ENCODE measurements around the gene SDK1.

Gene SDK1

DNA sequence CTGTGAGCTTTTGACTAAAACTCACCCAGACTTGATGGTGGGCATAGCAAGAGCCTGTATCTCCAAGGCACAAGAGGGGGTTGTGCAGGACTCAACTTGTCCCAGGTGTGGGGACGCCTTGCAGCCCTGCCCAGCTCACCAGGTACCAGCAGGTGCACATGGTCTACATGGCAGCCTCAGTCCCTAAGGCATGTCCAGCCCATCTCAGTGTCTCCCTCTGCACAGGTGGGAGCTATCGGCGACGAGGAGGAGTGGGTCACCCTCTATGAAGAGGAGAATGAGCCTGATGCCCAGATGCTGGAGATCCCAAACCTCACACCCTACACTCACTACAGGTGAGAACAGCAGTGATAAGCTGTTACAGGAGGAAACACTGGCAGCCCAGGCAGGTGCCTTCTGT, 809.4 kb downstream of the SDK1 start:
- no peaks in the 10 kb centered on the region for H3K9me3 Mint-ChIP-seq
- no peak overlapping the region for H3K27ac Mint-ChIP-seq

DNA sequence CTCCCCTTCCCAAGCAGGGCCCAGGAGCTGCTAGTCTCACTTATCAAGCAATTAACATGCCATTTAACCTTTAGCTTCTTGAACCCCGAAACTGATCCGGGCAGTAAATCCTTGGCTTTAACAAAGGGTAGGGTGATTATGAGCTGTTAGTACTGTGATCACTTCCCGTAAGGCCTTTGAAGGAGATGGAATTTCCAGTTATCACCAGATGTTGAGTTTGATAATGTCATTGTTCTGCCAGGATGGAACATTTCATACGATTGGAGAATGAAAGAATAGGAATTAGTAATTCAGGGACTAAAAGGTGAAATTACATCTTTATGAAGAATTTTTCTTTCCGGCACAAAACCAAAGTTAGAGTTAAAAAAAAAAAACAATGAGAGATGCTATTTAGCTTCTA, 810.1 kb downstream of the SDK1 start:
- H3K9me3 Mint-ChIP-seq = no peaks in the 10 kb centered on the region
- no peak overlapping the region for H3K4me3 Mint-ChIP-seq
- H3K36me3 Mint-ChIP-seq (ENCODE audit: low read depth) = no peaks in the 10 kb centered on the region
- no peaks in the 10 kb centered on the region for H3K4me1 Mint-ChIP-seq (ENCODE audit: low read depth)
- no peaks in the 10 kb centered on the region for H3K27me3 Mint-ChIP-seq
- H3K27ac Mint-ChIP-seq = no peak overlapping the region

More for the DNA sequence above, 809.4 kb downstream of the SDK1 start:
- H3K27me3 Mint-ChIP-seq = no peaks in the 10 kb centered on the region
- H3K36me3 Mint-ChIP-seq (ENCODE audit: low read depth) = no peaks in the 10 kb centered on the region
- no peaks in the 10 kb centered on the region for H3K4me1 Mint-ChIP-seq (ENCODE audit: low read depth)
- H3K4me3 Mint-ChIP-seq = no peak overlapping the region

DNA sequence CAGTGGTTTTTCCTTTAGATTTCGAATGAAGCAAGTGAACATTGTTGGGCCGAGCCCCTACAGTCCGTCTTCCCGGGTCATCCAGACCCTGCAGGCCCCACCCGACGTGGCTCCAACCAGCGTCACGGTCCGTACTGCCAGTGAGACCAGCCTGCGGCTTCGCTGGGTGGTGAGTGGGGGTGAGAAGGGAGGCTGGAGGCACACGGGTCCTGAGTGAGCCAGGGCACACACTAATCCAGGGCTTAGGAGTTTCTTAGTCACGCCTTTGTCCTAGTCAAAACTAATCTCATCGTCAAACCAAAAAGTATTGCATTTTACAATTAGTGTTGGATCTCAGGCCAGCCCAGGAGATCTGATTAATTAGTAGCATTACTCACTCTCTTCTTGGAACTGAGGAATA, 812.2 kb downstream of the SDK1 start:
- no peaks in the 10 kb centered on the region for H3K4me1 Mint-ChIP-seq (ENCODE audit: low read depth)
- no peaks in the 10 kb centered on the region for H3K36me3 Mint-ChIP-seq (ENCODE audit: low read depth)
- H3K27ac Mint-ChIP-seq = no peak overlapping the region
- H3K4me3 Mint-ChIP-seq = no peak overlapping the region
- H3K9me3 Mint-ChIP-seq = no peaks in the 10 kb centered on the region
- H3K27me3 Mint-ChIP-seq = no peaks in the 10 kb centered on the region

DNA sequence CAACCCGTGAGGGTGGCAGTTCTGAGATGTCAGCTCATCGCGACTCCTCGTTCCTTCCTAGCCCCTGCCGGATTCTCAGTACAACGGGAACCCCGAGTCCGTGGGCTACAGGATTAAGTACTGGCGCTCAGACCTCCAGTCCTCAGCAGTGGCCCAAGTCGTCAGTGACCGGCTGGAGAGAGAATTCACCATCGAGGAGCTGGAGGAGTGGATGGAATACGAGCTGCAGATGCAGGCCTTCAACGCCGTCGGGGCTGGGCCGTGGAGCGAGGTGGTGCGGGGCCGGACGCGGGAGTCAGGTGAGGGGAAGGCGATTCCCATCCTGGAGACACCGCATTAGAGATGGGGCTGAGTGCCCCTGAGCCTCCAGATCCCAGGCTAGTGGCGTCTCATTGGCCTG, 812.9 kb downstream of the SDK1 start:
- H3K27me3 Mint-ChIP-seq = no peaks in the 10 kb centered on the region

DNA sequence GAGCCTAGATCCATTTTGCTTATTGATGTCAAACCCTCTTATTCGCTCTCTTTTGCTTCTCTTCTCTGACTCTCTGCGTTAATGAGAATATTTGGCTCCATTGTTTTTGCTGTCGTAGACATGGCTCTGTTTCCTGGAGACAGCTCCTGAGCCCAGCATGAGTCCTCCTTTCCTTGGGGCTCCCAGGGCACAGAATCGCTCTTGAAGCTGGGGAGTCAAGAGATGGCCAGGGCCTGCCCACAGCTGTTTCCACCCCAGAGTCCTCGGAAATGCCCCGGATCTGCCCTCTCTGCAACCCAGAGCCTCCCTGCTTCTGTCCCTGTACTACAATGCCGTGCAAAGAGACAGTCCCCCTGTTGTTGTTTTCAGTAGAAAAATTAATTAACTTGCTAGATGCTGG, 814.4 kb downstream of the SDK1 start:
- H3K27me3 Mint-ChIP-seq = peaks cover 4% of the 10 kb centered on the region
- H3K9me3 Mint-ChIP-seq = peaks cover 10% of the 10 kb centered on the region
- peaks cover 3% of the 10 kb centered on the region for H3K36me3 Mint-ChIP-seq (ENCODE audit: low read depth)
- H3K4me3 Mint-ChIP-seq = no peak overlapping the region
- H3K27ac Mint-ChIP-seq = no peak overlapping the region
- no peaks in the 10 kb centered on the region for H3K4me1 Mint-ChIP-seq (ENCODE audit: low read depth)

More for the DNA sequence above, 812.9 kb downstream of the SDK1 start:
- Mint-ChIP-seq H3K27ac (no peak overlapping the region), H3K4me3 (no peak overlapping the region), H3K36me3 (ENCODE audit: low read depth) (no peaks in the 10 kb centered on the region), H3K4me1 (ENCODE audit: low read depth) (no peaks in the 10 kb centered on the region), H3K9me3 (no peaks in the 10 kb centered on the region)

DNA sequence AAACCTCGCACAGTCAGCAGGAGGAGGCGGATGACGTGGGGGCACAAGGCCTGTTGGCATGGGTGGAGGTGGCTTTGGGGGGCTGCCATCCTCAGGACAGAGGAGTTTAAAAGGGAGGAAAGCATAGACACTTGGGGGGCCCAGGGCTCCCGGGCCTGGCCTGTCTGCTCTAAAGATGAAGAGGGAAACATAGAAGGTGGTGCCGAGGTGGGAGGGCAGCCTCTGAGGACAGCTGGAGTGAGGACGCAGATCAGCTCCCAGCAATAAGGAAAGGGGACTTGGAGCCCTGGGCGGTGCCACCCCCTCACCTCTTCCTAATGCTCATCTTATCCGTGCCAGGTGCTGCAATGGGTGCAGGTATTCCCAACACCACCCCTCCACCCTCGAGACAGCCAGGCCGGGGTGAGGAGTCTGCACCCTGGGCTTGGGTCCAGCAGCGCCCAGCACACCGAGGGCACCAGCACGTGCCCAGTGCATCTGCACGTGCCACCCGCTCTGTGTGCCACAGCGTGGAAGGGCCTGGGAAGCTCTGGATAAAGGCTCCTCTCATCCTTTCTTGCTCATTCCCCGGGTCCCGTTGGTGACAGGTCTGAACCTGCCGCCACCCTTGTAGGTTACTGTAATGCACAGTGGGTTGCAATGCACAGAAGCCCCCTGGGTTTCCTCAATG, 815.0 kb downstream of the SDK1 start:
- H3K4me3 Mint-ChIP-seq = no peak overlapping the region

DNA sequence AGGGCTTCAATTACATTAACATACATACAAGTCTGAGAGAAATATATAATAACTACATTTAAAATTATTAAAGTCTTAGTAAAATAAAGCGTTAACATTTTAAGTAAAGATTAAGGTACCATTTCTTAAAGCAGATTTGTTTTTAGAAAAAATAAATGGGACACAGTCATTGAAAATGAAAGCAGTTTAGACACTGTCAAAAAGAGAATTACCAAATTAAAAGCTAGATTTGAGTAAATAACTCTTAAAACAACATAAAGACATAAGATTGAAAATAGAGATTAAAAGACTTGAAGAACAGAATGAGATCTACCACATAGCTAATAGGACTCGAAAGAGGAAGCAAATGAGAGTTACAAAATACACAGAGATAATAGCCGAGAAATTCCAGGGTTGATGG, 818.8 kb downstream of the SDK1 start:
- peaks cover 3% of the 10 kb centered on the region for H3K36me3 Mint-ChIP-seq (ENCODE audit: low read depth)
- H3K27me3 Mint-ChIP-seq = peaks cover 10% of the 10 kb centered on the region
- H3K9me3 Mint-ChIP-seq = peaks cover 22% of the 10 kb centered on the region
- H3K4me1 Mint-ChIP-seq (ENCODE audit: low read depth) = no peaks in the 10 kb centered on the region
- H3K4me3 Mint-ChIP-seq = no peak overlapping the region
- H3K27ac Mint-ChIP-seq = no peak overlapping the region

More for the DNA sequence above, 815.0 kb downstream of the SDK1 start:
- H3K4me1 Mint-ChIP-seq (ENCODE audit: low read depth) = no peaks in the 10 kb centered on the region
- H3K9me3 Mint-ChIP-seq = peaks cover 10% of the 10 kb centered on the region
- no peak overlapping the region for H3K27ac Mint-ChIP-seq
- peaks cover 3% of the 10 kb centered on the region for H3K36me3 Mint-ChIP-seq (ENCODE audit: low read depth)
- H3K27me3 Mint-ChIP-seq = peaks cover 4% of the 10 kb centered on the region

DNA sequence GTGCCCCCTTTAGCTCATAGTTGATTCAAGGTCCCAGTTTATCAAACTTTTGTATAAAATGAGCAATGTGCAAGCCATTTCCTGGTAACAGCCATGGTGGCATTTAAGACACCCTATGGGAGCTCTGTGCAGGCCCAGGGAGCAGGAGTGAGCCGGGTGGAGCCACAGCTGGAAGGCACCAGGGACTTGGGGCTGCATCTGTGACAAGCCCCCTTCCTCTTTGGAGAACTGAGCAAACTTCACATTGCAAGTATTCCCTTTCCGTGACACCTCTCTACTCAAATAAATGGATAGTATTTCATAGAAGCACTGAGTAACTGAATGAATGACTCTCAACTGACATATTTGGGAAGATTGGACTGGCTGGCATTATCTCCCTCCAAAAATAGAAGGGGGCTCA, 822.3 kb downstream of the SDK1 start:
- no peak overlapping the region for H3K4me3 Mint-ChIP-seq
- H3K4me1 Mint-ChIP-seq (ENCODE audit: low read depth) = no peaks in the 10 kb centered on the region
- H3K27ac Mint-ChIP-seq = no peak overlapping the region
- peaks cover 22% of the 10 kb centered on the region for H3K9me3 Mint-ChIP-seq
- peaks cover 3% of the 10 kb centered on the region for H3K36me3 Mint-ChIP-seq (ENCODE audit: low read depth)
- H3K27me3 Mint-ChIP-seq = peaks cover 16% of the 10 kb centered on the region

DNA sequence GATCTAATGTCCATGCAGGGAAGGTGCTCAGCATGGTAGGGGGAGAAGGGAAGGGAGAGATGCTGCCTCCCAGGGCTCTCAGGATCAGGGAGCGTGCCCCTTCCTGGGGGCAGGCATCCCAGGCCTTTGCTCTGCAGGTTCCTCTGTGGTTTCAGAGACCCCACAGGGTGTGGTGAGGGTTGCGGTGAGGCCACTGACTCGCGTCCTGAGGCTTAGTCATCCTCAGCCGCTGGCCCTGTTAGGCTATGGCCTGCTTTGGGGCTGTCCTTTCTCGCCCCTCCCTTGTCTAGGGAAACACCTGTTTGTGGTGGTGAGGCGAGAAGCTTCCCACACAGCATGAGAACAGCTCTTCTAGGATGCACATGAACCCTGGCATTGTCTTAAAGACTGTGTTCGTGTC, 822.8 kb downstream of the SDK1 start:
- Mint-ChIP-seq H3K27ac (no peak overlapping the region), H3K9me3 (peaks cover 22% of the 10 kb centered on the region), H3K36me3 (ENCODE audit: low read depth) (peaks cover 3% of the 10 kb centered on the region), H3K4me3 (no peak overlapping the region), H3K4me1 (ENCODE audit: low read depth) (no peaks in the 10 kb centered on the region), H3K27me3 (peaks cover 16% of the 10 kb centered on the region)

DNA sequence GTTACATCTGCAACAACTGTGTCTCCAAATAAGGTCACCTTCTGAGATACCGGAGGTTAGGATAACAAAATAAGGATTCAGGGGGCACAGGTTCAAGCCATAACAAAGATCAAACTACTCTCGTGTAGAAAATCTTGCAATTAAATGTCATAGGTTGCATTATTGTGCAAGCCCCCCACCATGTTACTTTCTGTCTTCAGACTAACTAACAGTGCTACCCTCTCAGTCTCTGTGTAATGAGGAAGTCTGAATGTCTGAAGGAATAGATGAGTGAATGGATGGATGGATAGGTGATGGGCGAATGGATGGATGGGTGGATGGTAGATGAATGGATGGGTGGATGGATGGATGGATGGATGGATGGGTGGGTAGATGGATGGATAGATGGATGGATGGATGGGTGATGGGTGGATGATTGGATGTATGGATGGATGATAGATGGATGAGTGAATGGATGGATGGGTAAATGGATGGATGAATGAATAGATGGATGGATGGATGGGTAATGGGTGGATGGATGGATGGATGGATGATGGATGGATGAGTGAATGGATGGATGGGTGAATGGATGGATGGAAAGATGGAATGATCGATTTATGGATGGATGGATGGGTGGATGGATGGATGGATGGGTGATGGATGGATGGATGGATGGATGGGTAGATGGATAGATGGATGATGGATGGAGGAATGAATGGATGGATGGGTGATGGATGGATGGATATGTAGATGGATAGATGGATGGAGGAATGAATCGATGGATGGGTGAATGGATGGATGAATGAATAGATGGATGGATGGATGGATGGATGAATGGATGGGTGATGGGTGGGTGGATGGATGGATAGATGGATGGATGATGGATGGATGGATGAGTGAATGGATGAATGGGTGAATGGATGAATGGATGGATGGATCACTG, 823.8 kb downstream of the SDK1 start:
- Mint-ChIP-seq H3K4me3 (no peak overlapping the region), H3K27me3 (peaks cover 16% of the 10 kb centered on the region), H3K9me3 (peaks cover 16% of the 10 kb centered on the region), H3K4me1 (ENCODE audit: low read depth) (no peaks in the 10 kb centered on the region), H3K27ac (no peak overlapping the region), H3K36me3 (ENCODE audit: low read depth) (peaks cover 3% of the 10 kb centered on the region)

DNA sequence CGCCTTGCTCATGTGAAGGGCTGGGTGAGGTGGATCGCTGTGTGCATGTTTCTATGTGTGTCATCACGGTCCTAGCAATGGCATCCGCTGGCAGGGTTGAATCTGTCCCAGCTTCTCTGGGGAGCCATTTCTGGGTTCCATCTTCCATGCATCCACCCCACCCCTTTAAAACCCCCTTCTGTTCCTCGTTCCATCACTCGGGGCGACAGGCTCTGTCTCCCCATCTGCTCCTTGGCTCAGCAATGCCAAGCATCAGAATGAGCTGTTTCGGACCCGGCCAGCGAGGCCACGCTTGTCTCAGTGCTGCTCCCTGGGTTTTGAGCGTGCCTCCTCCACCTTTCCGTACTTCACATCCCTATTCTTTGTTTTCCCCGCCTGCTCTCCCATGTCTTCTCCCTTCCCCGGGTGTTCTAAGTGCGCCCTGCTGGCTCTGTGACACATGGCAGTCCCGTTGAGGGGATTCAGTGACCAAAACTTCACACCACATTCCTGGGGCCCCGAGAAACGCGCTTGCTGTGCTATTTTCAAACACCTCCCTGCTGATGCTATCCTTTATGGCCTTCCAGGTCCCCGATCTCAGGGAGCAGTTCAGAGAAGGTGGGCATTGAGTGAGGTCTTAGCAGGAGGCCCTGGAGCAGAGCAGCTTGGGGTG, 827.0 kb downstream of the SDK1 start:
- H3K4me1 Mint-ChIP-seq (ENCODE audit: low read depth) = no peaks in the 10 kb centered on the region
- H3K9me3 Mint-ChIP-seq = no peaks in the 10 kb centered on the region
- H3K27me3 Mint-ChIP-seq = peaks cover 13% of the 10 kb centered on the region
- H3K4me3 Mint-ChIP-seq = no peak overlapping the region
- no peak overlapping the region for H3K27ac Mint-ChIP-seq
- no peaks in the 10 kb centered on the region for H3K36me3 Mint-ChIP-seq (ENCODE audit: low read depth)

DNA sequence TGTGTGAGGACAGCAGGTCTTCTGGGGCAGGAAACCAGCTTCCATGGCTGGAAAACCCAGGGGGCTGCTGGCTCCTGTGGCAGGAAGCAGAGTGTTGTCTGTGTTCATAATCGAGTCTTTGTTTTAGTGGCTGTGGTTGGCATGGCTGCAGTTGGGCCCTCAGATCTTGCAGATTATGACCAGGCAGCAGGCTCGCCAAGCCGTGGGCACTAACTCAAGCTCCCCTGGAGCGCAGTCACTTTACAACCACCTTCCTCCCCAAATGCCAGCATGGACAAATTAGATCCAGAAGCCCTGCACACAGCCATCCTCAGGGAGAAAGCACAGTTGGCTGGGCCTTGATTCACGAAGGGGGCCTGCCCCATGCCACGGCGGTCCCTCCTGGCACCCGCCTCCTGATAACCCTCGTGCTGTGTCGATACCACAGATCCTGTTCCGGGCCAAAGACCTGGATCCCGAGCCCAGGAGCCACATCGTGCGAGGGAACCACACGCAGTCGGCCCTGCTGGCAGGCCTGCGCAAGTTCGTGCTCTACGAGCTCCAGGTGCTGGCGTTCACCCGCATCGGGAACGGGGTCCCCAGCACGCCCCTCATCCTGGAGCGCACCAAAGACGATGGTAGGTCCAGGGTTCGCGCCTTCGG, 828.5 kb downstream of the SDK1 start:
- Mint-ChIP-seq H3K27ac (no peak overlapping the region), H3K27me3 (peaks cover 9% of the 10 kb centered on the region), H3K9me3 (no peaks in the 10 kb centered on the region), H3K4me1 (ENCODE audit: low read depth) (no peaks in the 10 kb centered on the region), H3K4me3 (no peak overlapping the region), H3K36me3 (ENCODE audit: low read depth) (no peaks in the 10 kb centered on the region)

DNA sequence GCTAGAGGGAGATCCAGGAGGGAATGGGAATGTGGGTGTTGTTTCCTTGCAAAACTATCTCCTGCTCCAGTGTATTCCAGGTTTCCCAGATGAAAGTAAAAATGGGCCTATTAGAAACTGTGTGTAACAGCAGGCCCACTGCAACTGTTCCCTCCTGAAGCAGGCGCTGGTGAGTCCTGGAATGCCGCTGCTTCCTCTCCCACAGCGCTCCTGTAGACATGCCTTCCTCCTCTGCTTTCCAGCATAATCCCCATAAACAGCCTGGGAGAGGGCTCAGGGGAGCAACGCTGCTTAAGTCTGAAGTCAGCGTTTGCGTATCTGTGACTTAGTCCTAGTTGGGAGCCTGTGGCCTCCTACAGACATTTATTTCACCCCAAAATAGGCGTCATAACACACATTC, 830.0 kb downstream of the SDK1 start:
- Mint-ChIP-seq H3K27me3 (no peaks in the 10 kb centered on the region), H3K9me3 (no peaks in the 10 kb centered on the region), H3K4me1 (ENCODE audit: low read depth) (no peaks in the 10 kb centered on the region), H3K27ac (no peak overlapping the region), H3K4me3 (no peak overlapping the region), H3K36me3 (ENCODE audit: low read depth) (no peaks in the 10 kb centered on the region)

DNA sequence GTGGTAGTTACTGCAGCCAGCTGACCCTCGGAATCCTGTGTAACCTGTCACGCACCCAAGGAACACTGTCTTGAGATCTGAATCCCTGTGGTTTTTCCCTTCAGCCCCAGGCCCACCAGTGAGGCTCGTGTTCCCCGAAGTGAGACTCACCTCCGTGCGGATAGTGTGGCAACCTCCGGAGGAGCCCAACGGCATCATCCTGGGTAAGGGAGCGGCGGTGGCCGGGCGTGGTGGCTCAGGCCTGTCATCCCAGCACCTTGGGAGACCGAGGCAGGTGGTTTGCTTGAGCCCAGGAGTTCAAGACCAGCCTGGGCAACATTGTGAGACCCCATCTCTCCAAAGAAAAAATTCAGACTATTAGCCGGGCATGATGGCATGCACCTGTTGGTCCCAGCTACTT, 831.2 kb downstream of the SDK1 start:
- Mint-ChIP-seq H3K4me3 (no peak overlapping the region), H3K9me3 (no peaks in the 10 kb centered on the region), H3K27ac (no peak overlapping the region), H3K36me3 (ENCODE audit: low read depth) (no peaks in the 10 kb centered on the region), H3K4me1 (ENCODE audit: low read depth) (no peaks in the 10 kb centered on the region), H3K27me3 (no peaks in the 10 kb centered on the region)
